ENCODE measurements around the gene MYH11.
"Not testable (repeated sequence)": the region's sequence is repeated elsewhere in the genome, so short reads cannot be mapped to it uniquely, and the experiment has no call there.

MYH11 gene

DNA sequence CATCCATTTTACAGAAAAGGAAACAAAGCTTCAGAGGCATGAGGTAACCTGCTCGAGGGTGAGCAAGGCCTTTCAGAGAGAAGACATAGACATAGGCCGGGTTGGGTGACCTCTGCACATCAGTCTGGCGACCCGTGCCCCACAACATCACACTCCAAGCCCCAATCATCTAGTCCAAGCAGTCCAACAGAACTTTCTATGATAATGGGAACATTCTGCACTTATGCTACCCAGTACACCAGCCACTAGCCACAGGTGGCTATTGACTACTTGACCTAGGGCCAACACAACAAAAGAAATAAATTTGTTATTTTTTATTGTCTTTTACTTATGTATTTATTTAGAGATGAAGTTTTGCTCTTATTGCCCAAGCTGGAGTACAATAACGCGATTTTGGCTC is 20.8 kb downstream of the MYH11 start:
- no peak overlapping the region for H3K27ac Mint-ChIP-seq
- H3K4me3 Mint-ChIP-seq = no peak overlapping the region
- H3K4me1 Mint-ChIP-seq = peaks cover 10% of the 10 kb centered on the region
- H3K36me3 Mint-ChIP-seq = no peaks in the 10 kb centered on the region
- ATAC-seq (no peak), DNase-seq (ENCODE audit: low spot score in 2 of 2) (no peak)
- no peaks in the 10 kb centered on the region for H3K9me3 Mint-ChIP-seq

DNA sequence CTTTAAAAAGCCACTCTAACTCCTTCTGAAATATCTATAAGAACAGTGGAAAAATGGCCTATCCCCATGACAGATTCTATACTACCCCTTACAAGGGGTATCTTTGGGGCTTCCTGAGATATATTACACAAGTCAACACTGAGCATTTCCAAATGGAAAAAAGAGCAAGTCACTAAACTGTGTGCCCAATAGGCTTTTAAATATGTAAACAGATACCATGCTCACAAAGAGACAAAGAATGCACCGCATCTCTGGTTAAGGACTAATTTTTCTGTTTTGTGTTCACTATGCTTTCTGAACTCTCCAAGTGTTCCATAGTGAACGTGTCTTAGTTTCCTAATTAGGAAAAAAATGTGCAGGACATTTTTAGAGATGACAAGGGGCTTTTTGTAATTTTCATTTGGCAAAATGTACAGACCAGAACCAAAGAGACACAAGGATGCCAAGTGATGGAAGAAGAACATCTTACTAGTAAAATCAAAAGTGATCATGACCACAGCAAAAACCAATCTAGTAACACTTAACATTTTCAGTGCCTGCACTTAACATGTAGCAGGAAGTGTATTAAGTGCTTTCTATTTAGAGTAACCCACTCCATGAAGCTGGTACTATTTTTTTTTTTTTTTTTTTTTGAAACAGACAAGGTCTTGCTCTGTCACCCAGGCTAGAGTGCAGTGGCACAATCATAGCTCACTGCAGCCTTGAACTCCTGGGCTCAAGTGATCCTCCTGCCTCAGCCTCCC is 21.5 kb downstream of the MYH11 start:
- ATAC-seq (peak; percentile 89), DNase-seq (ENCODE audit: low spot score in 2 of 2) (no peak)
- Mint-ChIP-seq H3K9me3 (no peaks in the 10 kb centered on the region), H3K4me1 (peaks cover 10% of the 10 kb centered on the region), H3K36me3 (no peaks in the 10 kb centered on the region), H3K27ac (no peak overlapping the region), H3K4me3 (no peak overlapping the region)

DNA sequence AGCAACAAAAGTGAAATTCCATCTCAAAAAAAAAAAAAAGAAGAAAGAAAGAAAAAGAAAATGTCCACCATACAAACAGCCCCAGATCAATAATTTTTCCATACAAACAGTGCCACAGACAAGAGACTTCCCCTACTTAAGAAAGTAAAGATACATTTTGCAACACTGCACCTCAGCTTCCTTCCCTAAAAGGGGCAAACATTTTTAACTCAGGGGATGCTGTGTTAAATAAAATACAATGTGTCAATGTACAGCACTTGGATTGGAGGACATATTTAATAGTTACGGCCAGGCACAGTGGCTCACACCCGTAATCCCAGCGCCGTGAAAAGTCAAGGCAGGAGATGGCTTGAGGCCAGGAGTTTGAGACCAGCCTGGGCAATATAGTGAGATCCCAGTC is 22.3 kb downstream of the MYH11 start:
- DNase-seq (ENCODE audit: low spot score in 2 of 2) = no peak
- no peaks in the 10 kb centered on the region for H3K36me3 Mint-ChIP-seq

DNA sequence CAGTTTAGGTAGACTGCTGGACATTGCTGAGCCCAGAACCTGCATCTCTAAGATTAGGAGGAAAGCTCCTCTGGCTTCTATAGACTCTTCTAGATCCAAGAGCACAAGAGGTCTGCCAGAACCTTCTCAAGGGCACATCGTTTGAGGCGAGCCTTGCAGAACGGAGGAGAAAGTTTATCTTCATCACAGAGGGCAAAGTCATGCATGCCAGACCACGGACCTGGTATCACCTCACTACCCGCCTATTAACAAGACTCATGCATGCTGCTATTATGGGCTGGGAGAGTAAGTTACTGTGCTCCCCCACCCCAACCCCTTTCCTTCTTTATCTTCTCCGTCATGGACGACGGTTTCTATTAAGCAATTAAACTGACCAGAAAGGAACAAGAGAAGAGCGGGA is 23.3 kb downstream of the MYH11 start:
- DNase-seq (ENCODE audit: low spot score in 2 of 2) (no peak), ATAC-seq (no peak)
- Mint-ChIP-seq H3K4me3 (no peak overlapping the region), H3K4me1 (peaks cover 10% of the 10 kb centered on the region), H3K36me3 (no peaks in the 10 kb centered on the region), H3K9me3 (no peaks in the 10 kb centered on the region), H3K27ac (no peak overlapping the region)

More for the DNA sequence above, 22.3 kb downstream of the MYH11 start:
- peaks cover 10% of the 10 kb centered on the region for H3K4me1 Mint-ChIP-seq
- no peak for ATAC-seq
- H3K9me3 Mint-ChIP-seq = no peaks in the 10 kb centered on the region
- no peak overlapping the region for H3K4me3 Mint-ChIP-seq
- no peak overlapping the region for H3K27ac Mint-ChIP-seq

DNA sequence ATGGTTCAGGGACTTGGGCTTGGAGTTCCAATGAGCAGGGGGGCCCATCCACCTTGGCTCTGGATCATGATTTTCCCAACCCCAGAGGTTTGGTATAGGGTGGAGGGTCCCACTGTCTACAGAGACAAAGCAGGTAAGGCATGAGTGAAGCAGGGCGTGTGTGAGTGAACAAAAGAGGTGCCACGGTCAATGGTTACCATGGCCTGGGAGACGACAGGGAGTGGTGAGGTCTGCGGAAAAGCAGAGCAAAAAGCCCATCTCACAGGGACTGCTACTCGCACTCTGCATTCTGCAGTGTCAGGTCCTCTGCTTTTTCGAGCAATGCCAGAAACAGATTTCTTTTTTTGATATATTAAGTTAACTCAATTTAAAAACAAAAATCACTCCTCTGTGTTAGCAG is 24.6 kb downstream of the MYH11 start:
- no peaks in the 10 kb centered on the region for H3K36me3 Mint-ChIP-seq
- H3K4me3 Mint-ChIP-seq = no peak overlapping the region
- no peaks in the 10 kb centered on the region for H3K9me3 Mint-ChIP-seq
- H3K4me1 Mint-ChIP-seq = peaks cover 10% of the 10 kb centered on the region
- no peak for DNase-seq (ENCODE audit: low spot score in 2 of 2)
- ATAC-seq = no peak
- H3K27ac Mint-ChIP-seq = no peak overlapping the region

DNA sequence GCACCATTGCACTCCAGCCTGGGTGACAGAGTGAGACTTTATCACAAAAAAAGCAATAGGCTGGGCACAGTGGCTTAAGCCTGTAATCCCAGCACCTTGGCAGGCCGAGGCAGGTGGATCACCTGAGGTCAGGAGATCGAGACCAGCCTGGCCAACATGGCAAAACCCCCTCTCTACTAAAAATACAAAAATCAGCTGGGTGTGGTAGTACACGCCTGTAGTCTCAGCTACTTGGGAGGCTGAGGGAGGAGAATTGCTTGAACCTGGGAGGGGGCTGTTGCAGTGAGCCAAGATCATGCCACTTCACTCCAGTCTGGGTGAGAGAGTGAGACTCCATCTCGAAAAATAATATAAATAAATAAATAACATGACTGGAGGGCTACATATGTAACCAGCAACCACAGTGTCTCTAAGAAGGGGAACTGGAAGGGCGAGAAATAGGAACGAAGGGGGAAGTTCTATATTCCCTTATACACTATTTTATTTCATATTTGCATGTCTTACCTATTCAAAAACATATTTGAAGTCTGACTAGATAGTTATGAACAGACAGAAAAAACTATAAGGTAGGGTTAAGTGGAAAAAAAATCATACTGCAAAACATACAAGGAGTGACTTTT is 25.9 kb downstream of the MYH11 start:
- H3K4me1 Mint-ChIP-seq = peaks cover 9% of the 10 kb centered on the region
- no peak overlapping the region for H3K27ac Mint-ChIP-seq
- no peaks in the 10 kb centered on the region for H3K9me3 Mint-ChIP-seq
- H3K36me3 Mint-ChIP-seq = no peaks in the 10 kb centered on the region
- no peak overlapping the region for H3K4me3 Mint-ChIP-seq
- ATAC-seq (no peak), DNase-seq (ENCODE audit: low spot score in 2 of 2) (no peak)

DNA sequence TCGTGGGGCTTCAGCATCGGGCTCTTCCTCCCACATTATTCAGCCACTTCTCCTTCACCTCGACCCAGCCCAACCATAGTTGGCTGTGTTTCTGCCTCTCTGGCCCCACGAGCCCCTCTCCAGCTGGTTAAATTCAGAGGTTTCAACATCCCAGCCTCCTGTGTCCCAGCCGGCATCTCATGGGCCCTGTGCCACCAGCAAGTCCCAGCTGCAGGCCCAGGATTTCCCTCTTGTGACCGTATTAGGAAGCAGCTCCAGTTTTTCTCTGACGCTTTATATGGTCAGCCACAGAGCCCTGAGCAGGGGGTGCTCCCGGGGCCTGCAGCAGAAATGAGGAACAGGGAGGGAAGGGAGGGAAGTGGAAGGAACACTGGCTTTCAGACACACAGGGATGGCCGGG is 27.4 kb downstream of the MYH11 start:
- no peak for ATAC-seq
- Mint-ChIP-seq H3K4me1 (no peaks in the 10 kb centered on the region), H3K9me3 (no peaks in the 10 kb centered on the region), H3K36me3 (no peaks in the 10 kb centered on the region), H3K27ac (no peak overlapping the region), H3K4me3 (no peak overlapping the region)
- DNase-seq (ENCODE audit: low spot score in 2 of 2) = no peak

DNA sequence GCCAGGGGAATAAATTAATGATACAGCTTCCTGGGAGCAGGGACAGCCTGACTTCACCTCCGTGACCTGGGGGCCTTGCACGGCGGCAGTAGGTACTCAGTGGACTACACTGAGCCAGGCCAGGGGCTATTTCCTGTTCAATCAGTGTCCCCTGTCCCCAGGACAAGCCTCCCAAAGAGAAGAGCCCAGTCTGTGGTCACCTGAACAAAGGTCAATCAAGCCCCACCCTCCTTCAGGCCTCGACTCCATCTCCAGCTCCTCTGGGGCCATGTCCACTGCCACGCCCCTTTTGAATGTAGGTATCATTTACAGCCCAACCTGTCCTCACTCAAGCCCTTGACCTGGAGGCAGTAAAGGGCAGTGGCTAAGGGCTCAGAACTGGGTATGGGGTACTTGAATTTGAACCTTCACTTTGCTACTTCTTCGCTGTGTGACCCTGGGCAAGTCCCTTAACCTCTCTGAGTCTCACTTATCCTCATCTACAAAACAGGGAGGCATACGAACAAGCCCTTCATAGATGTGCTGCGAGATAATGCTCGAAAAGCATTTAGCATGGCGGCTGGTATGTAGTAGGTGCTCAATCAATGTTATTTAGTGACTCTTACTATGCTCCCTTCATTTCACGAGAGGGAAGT is 29.0 kb downstream of the MYH11 start:
- Mint-ChIP-seq H3K36me3 (no peaks in the 10 kb centered on the region), H3K9me3 (no peaks in the 10 kb centered on the region), H3K4me1 (no peaks in the 10 kb centered on the region), H3K27ac (no peak overlapping the region), H3K4me3 (no peak overlapping the region)
- DNase-seq (ENCODE audit: low spot score in 2 of 2) (no peak), ATAC-seq (no peak)

DNA sequence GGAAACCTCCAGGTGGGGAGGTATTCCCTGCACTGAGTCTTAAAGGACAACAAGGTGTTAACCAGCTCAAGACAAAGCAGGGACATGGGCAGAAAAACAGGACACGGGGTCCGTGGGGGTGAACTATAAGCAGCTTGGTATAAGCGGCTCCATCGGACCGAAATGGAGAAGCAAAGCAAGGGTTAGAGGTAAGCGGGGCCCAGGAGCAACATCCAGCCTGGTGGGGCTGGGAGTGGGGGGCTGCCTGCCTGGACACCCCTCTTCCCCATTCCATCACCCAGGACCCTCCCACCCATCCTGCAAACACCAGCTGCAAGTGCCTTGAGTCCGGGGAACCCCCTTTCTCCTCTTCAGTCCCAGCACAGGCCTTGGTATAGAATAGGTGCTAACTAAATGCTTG is 29.5 kb downstream of the MYH11 start:
- no peak overlapping the region for H3K27ac Mint-ChIP-seq
- H3K36me3 Mint-ChIP-seq = no peaks in the 10 kb centered on the region
- H3K4me1 Mint-ChIP-seq = no peaks in the 10 kb centered on the region
- no peaks in the 10 kb centered on the region for H3K9me3 Mint-ChIP-seq
- H3K4me3 Mint-ChIP-seq = no peak overlapping the region
- ATAC-seq (no peak), DNase-seq (ENCODE audit: low spot score in 2 of 2) (no peak)

DNA sequence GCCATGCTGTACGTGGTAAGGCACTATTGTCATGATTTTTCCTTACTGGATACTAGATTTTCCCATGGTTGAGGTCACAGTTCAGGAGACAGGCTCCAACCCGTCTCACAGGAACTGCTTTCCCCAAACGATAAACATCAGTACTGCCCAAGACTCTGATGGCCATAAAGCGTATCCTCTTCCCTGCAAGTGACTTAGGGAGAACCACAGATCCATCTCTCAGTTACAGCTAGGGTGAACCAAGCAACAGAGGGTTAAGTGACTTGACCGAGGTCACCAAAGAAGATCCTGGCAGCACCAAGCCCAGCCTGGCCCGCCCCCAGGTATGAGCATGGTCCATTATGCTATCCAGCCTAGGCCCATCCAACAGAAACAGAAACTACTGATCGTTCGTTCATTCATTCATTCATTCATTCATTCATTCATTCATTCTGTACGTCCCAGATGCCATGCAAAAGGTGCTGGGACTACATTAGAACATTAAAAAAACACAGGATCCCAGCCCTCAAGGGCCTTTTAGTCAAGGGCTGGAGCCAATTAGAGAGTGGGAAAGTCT is 31.0 kb downstream of the MYH11 start:
- Mint-ChIP-seq H3K4me3 (no peak overlapping the region), H3K4me1 (no peaks in the 10 kb centered on the region), H3K36me3 (no peaks in the 10 kb centered on the region), H3K9me3 (no peaks in the 10 kb centered on the region), H3K27ac (no peak overlapping the region)
- DNase-seq (ENCODE audit: low spot score in 2 of 2) (no peak), ATAC-seq (no peak)

DNA sequence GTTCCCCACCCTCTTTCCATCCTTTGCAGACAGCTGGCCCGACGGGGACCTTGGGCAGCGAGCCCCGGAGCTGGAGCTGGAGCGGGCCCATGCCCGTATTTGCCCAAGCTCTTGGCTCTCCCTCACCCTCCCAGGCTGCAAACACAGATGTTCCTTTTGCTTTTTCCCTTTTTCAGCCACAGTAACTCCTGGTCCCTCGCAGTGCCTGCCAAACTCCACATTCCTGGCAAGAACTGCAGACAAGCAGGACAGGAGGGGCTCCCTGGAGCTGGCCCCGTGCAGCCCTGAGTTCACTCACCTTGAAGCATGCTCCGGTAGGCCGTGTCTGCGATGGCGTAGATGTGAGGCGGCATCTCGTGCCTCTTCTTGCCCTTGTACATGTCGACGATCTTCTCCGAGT is 33.9 kb downstream of the MYH11 start:
- Mint-ChIP-seq H3K9me3 (no peaks in the 10 kb centered on the region), H3K27ac (no peak overlapping the region), H3K4me3 (no peak overlapping the region), H3K36me3 (no peaks in the 10 kb centered on the region), H3K4me1 (no peaks in the 10 kb centered on the region)
- DNase-seq (ENCODE audit: low spot score in 2 of 2) (no peak), ATAC-seq (no peak)

DNA sequence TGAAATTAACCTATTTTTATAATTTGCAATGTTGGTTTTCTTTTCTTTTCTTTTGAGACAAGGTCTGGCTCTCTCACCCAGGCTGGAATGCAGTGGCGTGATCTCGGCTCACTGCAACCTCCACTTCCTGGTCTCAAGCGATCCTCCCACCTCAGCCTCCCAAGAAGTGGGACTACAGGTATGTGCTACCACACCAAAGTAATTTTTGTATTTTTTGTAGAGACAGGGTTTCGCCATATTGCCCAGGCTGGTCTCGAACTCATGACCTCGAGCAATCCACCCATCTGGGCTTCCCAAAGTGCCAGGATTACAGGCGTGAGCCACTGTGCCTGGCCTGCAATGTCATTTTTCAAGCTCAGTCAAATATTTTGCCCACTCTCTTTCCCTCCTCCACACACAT is 36.0 kb downstream of the MYH11 start:
- Mint-ChIP-seq H3K4me1 (no peaks in the 10 kb centered on the region), H3K36me3 (no peaks in the 10 kb centered on the region), H3K27ac (no peak overlapping the region), H3K4me3 (no peak overlapping the region), H3K9me3 (peaks cover 5% of the 10 kb centered on the region)
- no peak for DNase-seq (ENCODE audit: low spot score in 2 of 2)
- no peak for ATAC-seq

DNA sequence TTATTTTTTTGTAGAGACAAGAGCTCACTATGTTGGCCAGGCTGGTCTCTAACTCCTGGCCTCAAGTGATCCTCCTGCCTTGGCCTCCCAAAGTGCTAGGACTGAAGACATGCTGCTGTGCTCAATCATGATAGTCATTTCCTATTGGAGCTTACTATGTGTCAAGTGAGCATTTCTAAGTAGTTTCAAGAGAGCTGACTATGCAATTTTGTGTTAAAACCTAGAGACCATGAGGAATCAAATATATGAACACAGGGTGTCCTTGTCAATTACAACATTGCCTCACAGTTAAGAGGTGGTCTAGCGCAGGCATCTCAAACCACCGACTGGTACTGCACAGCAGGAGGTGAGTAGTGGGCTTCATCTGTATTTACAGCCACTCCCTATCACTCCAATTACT is 37.8 kb downstream of the MYH11 start:
- no peak for ATAC-seq
- Mint-ChIP-seq H3K27ac (no peak overlapping the region), H3K4me1 (no peaks in the 10 kb centered on the region), H3K4me3 (no peak overlapping the region), H3K36me3 (peaks cover 1% of the 10 kb centered on the region), H3K9me3 (peaks cover 9% of the 10 kb centered on the region)
- DNase-seq (ENCODE audit: low spot score in 2 of 2) = no peak

DNA sequence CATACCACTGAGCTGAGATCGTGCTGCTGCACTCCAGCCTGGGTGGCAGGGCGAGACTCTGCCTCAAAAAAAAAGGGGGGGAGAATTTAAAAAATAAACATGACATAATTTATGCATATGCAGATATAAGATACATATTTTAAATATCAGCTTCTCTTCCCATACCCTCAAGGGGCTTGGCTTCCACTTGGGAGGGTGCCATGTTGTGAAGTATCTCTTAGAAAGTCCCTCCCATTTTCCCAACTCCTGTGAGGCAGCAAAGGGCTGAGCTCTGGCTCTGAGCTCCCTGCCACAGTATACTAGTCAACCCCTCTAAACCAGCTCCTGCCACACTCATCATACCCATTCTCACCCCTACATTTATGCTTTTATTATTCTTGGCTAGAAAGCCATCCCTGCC is 39.4 kb downstream of the MYH11 start:
- DNase-seq (ENCODE audit: low spot score in 2 of 2) (no peak), ATAC-seq (no peak)
- H3K36me3 Mint-ChIP-seq = peaks cover 5% of the 10 kb centered on the region
- peaks cover 9% of the 10 kb centered on the region for H3K9me3 Mint-ChIP-seq
- no peak overlapping the region for H3K27ac Mint-ChIP-seq
- no peaks in the 10 kb centered on the region for H3K4me1 Mint-ChIP-seq
- H3K4me3 Mint-ChIP-seq = no peak overlapping the region

DNA sequence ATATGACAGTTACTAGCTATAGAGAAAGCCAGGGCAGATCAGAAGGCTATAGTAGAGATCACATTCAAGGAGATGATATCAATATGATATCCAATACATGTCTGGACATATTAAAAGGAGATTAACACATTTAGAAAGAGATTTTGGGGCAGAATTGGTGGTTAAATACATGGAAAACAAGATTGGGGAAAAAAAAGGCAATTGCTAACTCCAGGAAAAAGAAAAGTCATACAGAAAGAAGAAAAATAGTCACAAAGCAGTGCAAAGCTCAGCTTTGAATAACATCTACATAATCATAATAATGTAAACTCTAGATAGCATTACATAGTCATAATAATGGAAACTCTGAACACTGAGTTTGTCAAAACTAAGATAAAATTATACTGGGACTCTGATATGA is 40.6 kb downstream of the MYH11 start:
- DNase-seq (ENCODE audit: low spot score in 2 of 2) = no peak
- H3K4me3 Mint-ChIP-seq = no peak overlapping the region
- peaks cover 9% of the 10 kb centered on the region for H3K9me3 Mint-ChIP-seq
- H3K27ac Mint-ChIP-seq = no peak overlapping the region
- H3K4me1 Mint-ChIP-seq = no peaks in the 10 kb centered on the region
- peaks cover 5% of the 10 kb centered on the region for H3K36me3 Mint-ChIP-seq
- no peak for ATAC-seq

DNA sequence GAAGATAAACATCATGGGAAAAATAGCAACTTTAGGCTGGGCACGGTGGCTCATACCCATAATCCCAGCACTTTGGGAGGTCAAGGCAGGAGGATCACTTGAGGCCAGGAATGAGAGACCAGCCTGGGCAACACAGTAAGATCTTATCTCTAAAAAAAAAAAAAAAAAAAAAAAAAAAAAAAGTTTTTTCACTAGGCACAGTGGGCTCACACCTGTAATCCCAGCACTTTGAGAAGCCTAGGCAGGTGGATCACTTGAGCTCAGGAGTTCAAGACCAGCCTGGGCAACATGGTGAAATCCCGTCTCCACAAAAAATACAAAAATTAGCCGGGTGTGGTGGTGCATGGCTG is 44.5 kb downstream of the MYH11 start:
- not testable (repeated sequence) for H3K27ac Mint-ChIP-seq; H3K4me1 Mint-ChIP-seq; H3K36me3 Mint-ChIP-seq; ATAC-seq; H3K9me3 Mint-ChIP-seq; H3K4me3 Mint-ChIP-seq; DNase-seq (ENCODE audit: low spot score in 2 of 2)

Measured in stimulated activated effector memory CD8-positive, alpha-beta T cell treated with anti-CD3 and anti-CD28 coated beads, Interleukin-12 subunit alpha, Interleukin-12 subunit beta, amount 100 ng/mL, for 72 hours (primary cell).